A549 (cell line): Measurements from ENCODE around the gene GNAL. TPM values are rescaled to one million over a fixed set of nuclear protein-coding genes. Genes with fewer than 3 reads are reported as not detected.
A peak's percentile ranks its signal among the peaks of the same experiment; 100 is the strongest.

Source experiments
- ATAC-seq, 2 experiments: fragments of 200-7000 bp in 1 of 2; fragments of >200 bp in 1 of 2; cut with Nextera tagmentation in 1 of 2; cut with Tn5 transposase in 1 of 2; 3 replicates each; pipeline versions ENCODE4 v1.8.0 to v1.9.1; 2018 to 2020; ENCODE audit warnings: mild to moderate bottlenecking in 1 of 2, moderate library complexity in 1 of 2
- CTCF ChIA-PET: fragments of 300-600 bp; sonication (Branson Sonifier 250); formaldehyde crosslinking; extraction: SDS; loops from one replicate; lab custom pipeline; 2021; ENCODE audit warnings: antibody characterized with exemption, inconsistent platforms; lab: Yijun Ruan, JAX
- POLR2A ChIA-PET: fragments of 350-600 bp; formaldehyde crosslinking; extraction: SDS; loops from one replicate; lab custom pipeline; 2021; ENCODE audit warnings: antibody characterized with exemption, inconsistent platforms; lab: Yijun Ruan, JAX
- DNase-seq, 2 experiments: peaks; one replicate each; pipeline versions ENCODE4 v3.0.0 to v3.0.0-alpha.2; 2011 to 2016; ENCODE audit warnings: low read depth in 1 of 2, low spot score in 1 of 2
- FAIRE-seq: peaks from 2 replicates; lab custom pipeline; 2011; peaks lifted over from hg19 to GRCh38; lab: Jason Lieb, UNC
- H3K27ac ChIP-seq, 2 experiments: fragments of >200 bp; sonication (Bioruptor Twin); formaldehyde crosslinking; 3 replicates each; pipeline ENCODE4 v1.5.1; 2016 to 2017
- H3K4me1 ChIP-seq: fragments of >200 bp; sonication (Bioruptor Twin); formaldehyde crosslinking; 3 replicates; pipeline ENCODE4 v1.6.1; 2016
- H3K4me2 ChIP-seq: fragments of >200 bp; sonication (Bioruptor Twin); formaldehyde crosslinking; 3 replicates; pipeline ENCODE4 v1.6.1; 2016
- H3K4me3 ChIP-seq: fragments of >200 bp; sonication (Bioruptor Twin); formaldehyde crosslinking; 3 replicates; pipeline ENCODE4 v1.5.1; 2016
- H3K9me3 ChIP-seq: fragments of >200 bp; sonication (Bioruptor Twin); formaldehyde crosslinking; 3 replicates; pipeline ENCODE4 v1.6.1; 2016
- BCL3 ChIP-seq: fragments of >200 bp; sonication (Bioruptor Twin); formaldehyde crosslinking; IDR thresholded peaks from 3 replicates; pipeline ENCODE4 v1.6.1; 2016
- BHLHE40 ChIP-seq: IDR thresholded peaks from 2 replicates; pipeline ENCODE4 v1.6.1; 2012; ENCODE audit warnings: low read depth, low read length, inconsistent platforms
- CEBPB ChIP-seq, 2 experiments: fragments of >200 bp in 1 of 2; sonication (Bioruptor Twin) in 1 of 2; formaldehyde crosslinking in 1 of 2; IDR thresholded peaks; 2 replicates each; pipeline ENCODE4 v1.6.1; 2012 to 2016
- CHD4 ChIP-seq: fragments of 200-600 bp; sonication (generic); IDR thresholded peaks from 2 replicates; pipeline ENCODE4 v1.6.1; 2016; ENCODE audit warnings: antibody characterized with exemption, mild to moderate bottlenecking, borderline replicate concordance
- EHMT2 ChIP-seq: fragments of 200-600 bp; sonication (generic); IDR thresholded peaks from 2 replicates; pipeline ENCODE4 v1.6.1; 2016; ENCODE audit warnings: antibody characterized with exemption, low read depth, mild to moderate bottlenecking, moderate library complexity
- ELK1 ChIP-seq: fragments of 150-350 bp; IDR thresholded peaks from 2 replicates; pipeline ENCODE4 v1.6.1; 2014; ENCODE audit warnings: low read depth, mild to moderate bottlenecking, low read length
- ESRRA ChIP-seq: fragments of 150-350 bp; IDR thresholded peaks from 2 replicates; pipeline ENCODE4 v1.6.1; 2014; ENCODE audit warnings: mild to moderate bottlenecking, low read length, borderline replicate concordance
- HDAC2 ChIP-seq: fragments of 200-600 bp; sonication (generic); IDR thresholded peaks from 2 replicates; pipeline ENCODE4 v1.6.1; 2016
- HES2 ChIP-seq: fragments of >200 bp; sonication (Bioruptor Twin); formaldehyde crosslinking; IDR thresholded peaks from 2 replicates; pipeline ENCODE4 v1.6.1; 2016
- HEYL ChIP-seq: fragments of 250-450 bp; sonication (Bioruptor Pico); IDR thresholded peaks from 2 replicates; pipeline ENCODE4 v1.8.0; 2021; ENCODE audit warnings: mild to moderate bottlenecking, moderate library complexity
- HOXB13 ChIP-seq: fragments of 250-450 bp; sonication (Bioruptor Pico); IDR thresholded peaks from 2 replicates; pipeline ENCODE4 v1.5.0; 2020; ENCODE audit warnings: low read depth, mild to moderate bottlenecking, moderate library complexity
- JUNB ChIP-seq: fragments of >200 bp; sonication (Bioruptor Twin); formaldehyde crosslinking; IDR thresholded peaks from 2 replicates; pipeline ENCODE4 v1.6.1; 2016
- KDM1A ChIP-seq: fragments of 200-600 bp; sonication (generic); IDR thresholded peaks from 2 replicates; pipeline ENCODE4 v1.6.1; 2016; ENCODE audit warnings: low read depth, mild to moderate bottlenecking
- KDM5A ChIP-seq: fragments of 200-600 bp; sonication (generic); IDR thresholded peaks from 2 replicates; pipeline ENCODE4 v1.6.1; 2016; ENCODE audit warnings: antibody characterized with exemption, mild to moderate bottlenecking
- MAFK ChIP-seq: fragments of 450-650 bp; IDR thresholded peaks from 2 replicates; pipeline ENCODE4 v1.6.1; 2014; ENCODE audit not compliant: partially characterized antibody
- MYC ChIP-seq: IDR thresholded peaks from 2 replicates; pipeline ENCODE4 v1.6.1; 2012; ENCODE audit warnings: mild to moderate bottlenecking, inconsistent platforms, low read length, improper control_type of control experiment, borderline replicate concordance
- PHF8 ChIP-seq: fragments of 200-600 bp; sonication (generic); IDR thresholded peaks from 2 replicates; pipeline ENCODE4 v1.6.1; 2016; ENCODE audit warnings: low read depth, mild to moderate bottlenecking, antibody characterized with exemption, moderate library complexity, borderline replicate concordance
- POLR2A ChIP-seq: IDR thresholded peaks from 2 replicates; pipeline ENCODE4 v1.6.1; 2012; ENCODE audit warnings: mild to moderate bottlenecking, low read length
- REST ChIP-seq: fragments of 200-600 bp; sonication (generic); IDR thresholded peaks from 2 replicates; pipeline ENCODE4 v1.6.1; 2016; ENCODE audit warnings: antibody characterized with exemption, mild to moderate bottlenecking, moderate library complexity
- RFX5 ChIP-seq: fragments of 450-650 bp; IDR thresholded peaks from 2 replicates; pipeline ENCODE4 v1.7.1; 2014; ENCODE audit warnings: antibody characterized with exemption, mild to moderate bottlenecking, moderate library complexity
- RNF2 ChIP-seq: fragments of 200-600 bp; sonication (generic); IDR thresholded peaks from 2 replicates; pipeline ENCODE4 v1.6.1; 2016; ENCODE audit warnings: low read depth, mild to moderate bottlenecking, antibody characterized with exemption, moderate library complexity, borderline replicate concordance
- TP53 ChIP-seq: fragments of 250-450 bp; sonication (Bioruptor Pico); IDR thresholded peaks from 2 replicates; pipeline ENCODE4 v1.5.0; 2021; ENCODE audit warnings: mild to moderate bottlenecking, moderate library complexity
- ZNF302 ChIP-seq: fragments of 250-450 bp; sonication (Bioruptor Pico); IDR thresholded peaks from 2 replicates; pipeline ENCODE4 v1.9.0; 2021; ENCODE audit warnings: inconsistent platforms, mild to moderate bottlenecking, moderate library complexity
- ZSCAN20 ChIP-seq: fragments of 250-450 bp; sonication (Bioruptor Pico); IDR thresholded peaks from 2 replicates; pipeline ENCODE4 v1.8.0; 2022; ENCODE audit warnings: mild to moderate bottlenecking, moderate library complexity
- WGBS: methylation state at CpG from one replicate; pipeline ENCODE4 v1.1.6; 2017; ENCODE audit errors: missing lambda C conversion rate; 5-methylcytosine and 5-hydroxymethylcytosine counted together
- polyA plus RNA-seq, 4 experiments: library from polyadenylated mRNA; depleted of rRNA in 3 of 4; stranded (reverse); fragments of >200 nt; fragmentation: RNase III in 1 of 4; extraction: RNeasy Plus Mini Kit Qiagen cat#74134 plus additional on column Dnase treatment in 1 of 4; gene quantifications; 2 replicates in 3 of 4; 3 replicates in 1 of 4; pipeline ENCODE4 v1.2.3, GENCODE V29; 2011 to 2017

GNAL gene
- polyA plus RNA-seq, 2 of the 4 experiments (the other 2 are of a cell fraction): 5.1 to 12.9 TPM

- TF ChIP-seq ELK1 (no peak), POLR2A (no peak), EHMT2 (no peak), ZNF302 (CRISPR knock-in tag) (no peak), ESRRA (no peak), PHF8 (no peak), RFX5 (no peak), HES2 (no peak), ZSCAN20 (no peak), TP53 (no peak), HEYL (CRISPR knock-in tag) (no peak), HOXB13 (no peak), BHLHE40 (no peak), KDM1A (no peak), MYC (no peak), CHD4 (no peak), JUNB (no peak)
- CTCF ChIA-PET: interaction anchor here (1.0 to 2.9 kb wide), 4 partner anchors 8 to 174 kb away, joined by 3 to 8 read pairs (median 3); no protein-coding TSS in a partner anchor
- Histone ChIP-seq H3K4me1 (no peaks in the 10 kb centered on the region), H3K9me3 (no peaks in the 10 kb centered on the region), H3K4me2 (no peak overlapping the region), H3K27ac (no peak overlapping the region), H3K4me3 (no peak overlapping the region)
- POLR2A ChIA-PET: no interaction called here
- 96% methylated on average over 6 of the region's 6 CpGs for WGBS
- no peak for DNase-seq
- ATAC-seq: no peak
- FAIRE-seq: no peak
Observed at GRCh38 chr18:11828786-11829432, 139.8 kb downstream of the GNAL start.

GRCh38 chr18:11830585-11830984, 141.5 kb downstream of the GNAL start:
- CTCF ChIA-PET: interaction anchor here (2.9 kb wide), 1 partner anchor 10 kb away, joined by 8 read pairs; no protein-coding TSS in a partner anchor

GRCh38 chr18:11831921-11832320, 142.9 kb downstream of the GNAL start:
- POLR2A ChIA-PET: interaction anchor here (0.6 kb wide), 1 partner anchor 9 kb away, joined by 5 read pairs; no protein-coding TSS in a partner anchor
- ATAC-seq: no peak
- TF ChIP-seq HOXB13: no peak
- TF ChIP-seq HDAC2: no peak
- no peak for TF ChIP-seq TP53
- no peak for TF ChIP-seq MYC
- no peak for TF ChIP-seq BHLHE40
- TF ChIP-seq ELK1: no peak
- TF ChIP-seq CEBPB (IDR thresholded peaks at IDR 0.05): no peak
- TF ChIP-seq KDM5A: no peak
- TF ChIP-seq BCL3: no peak
- TF ChIP-seq REST: no peak
- no peak for TF ChIP-seq EHMT2
- TF ChIP-seq ZSCAN20: no peak
- TF ChIP-seq ZNF302 (CRISPR knock-in tag): no peak

More at GRCh38 chr18:11830585-11830984, 141.5 kb downstream of the GNAL start:
- POLR2A ChIA-PET: no interaction called here
- WGBS: 80% methylated on average over 4 of the region's 4 CpGs
- FAIRE-seq: no peak
- no peak for ATAC-seq
- no peak for DNase-seq
- H3K9me3 ChIP-seq: no peaks in the 10 kb centered on the region
- no peak overlapping the region for H3K4me3 ChIP-seq
- peaks cover 7% of the 10 kb centered on the region; the same call in 2 of the 3 replicates for H3K4me1 ChIP-seq
- no peak overlapping the region for H3K4me2 ChIP-seq
- TF ChIP-seq RNF2 (no peak), MAFK (peak; percentile 17)
- H3K27ac ChIP-seq: no peak overlapping the region

More at GRCh38 chr18:11831921-11832320, 142.9 kb downstream of the GNAL start:
- Histone ChIP-seq H3K4me1 (peaks cover 17% of the 10 kb centered on the region; the same call in 2 of the 3 replicates), H3K27ac (no peak overlapping the region), H3K4me3 (no peak overlapping the region), H3K9me3 (no peaks in the 10 kb centered on the region), H3K4me2 (no peak overlapping the region)
- FAIRE-seq (no peak), DNase-seq (no peak)
- CTCF ChIA-PET: interaction anchor here (1.8 kb wide), 2 partner anchors 19 to 99 kb away, joined by 5 read pairs; no protein-coding TSS in a partner anchor
- WGBS: 77% methylated on average over 3 of the region's 3 CpGs
